22Rv1 (cell line): ENCODE results near the gene XPO5.

Source experiments
- H3K27ac ChIP-seq: fragments of 450-650 bp; 2 replicates; pipeline ENCODE4 v1.5.1; 2017
- CTCF ChIP-seq: fragments of 450-650 bp; IDR thresholded peaks from 2 replicates; pipeline ENCODE4 v1.5.1; 2017; ENCODE audit warnings: mild to moderate bottlenecking
- ZFX ChIP-seq: fragments of 450-650 bp; IDR thresholded peaks from 2 replicates; pipeline ENCODE4 v1.6.1; 2017; ENCODE audit warnings: antibody characterized with exemption, borderline replicate concordance

The XPO5 gene

GRCh38 chr6:43508481-43509141, 67.2 kb downstream of the XPO5 start:
- H3K27ac ChIP-seq: no peak overlapping the region
- TF ChIP-seq ZFX: no peak
- TF ChIP-seq CTCF: no peak

- H3K27ac ChIP-seq: peak overlapping the region; percentile 34
- TF ChIP-seq ZFX (no peak), CTCF (peak; percentile 96)
These were observed 69.0 kb downstream of the XPO5 start for GRCh38 chr6:43506667-43507471.

- peak overlapping the region; percentile 34 for H3K27ac ChIP-seq
- TF ChIP-seq ZFX (no peak), CTCF (no peak)
These were observed 69.7 kb downstream of the XPO5 start for GRCh38 chr6:43506171-43506570.

GRCh38 chr6:43505718-43506117, 70.1 kb downstream of the XPO5 start:
- H3K27ac ChIP-seq: peak overlapping the region; percentile 34; the same call in 1 of the 2 replicates
- TF ChIP-seq CTCF: no peak
- TF ChIP-seq ZFX: no peak

GRCh38 chr6:43504756-43505593, 70.9 kb downstream of the XPO5 start:
- H3K27ac ChIP-seq: no peak overlapping the region
- no peak for TF ChIP-seq ZFX
- no peak for TF ChIP-seq CTCF

- no peak overlapping the region for H3K27ac ChIP-seq
- TF ChIP-seq ZFX (no peak), CTCF (no peak)
These were observed 72.4 kb downstream of the XPO5 start for GRCh38 chr6:43503443-43503842.
